ENCODE measurements around the gene RBMS3. TPM values are rescaled to one million over a fixed set of nuclear protein-coding genes. Genes with fewer than 3 reads are reported as not detected.

The RBMS3 gene
- total RNA-seq, 4 donors from 2014 or later, result 3.8 to 18.7 (median 14.6) TPM

- Histone ChIP-seq H3K4me1 (peaks cover 4 to 27% (median 11%) of the 10 kb centered on the region in 4 donors), H3K27ac (no peak overlapping the region), H3K9me3 (no peaks in the 10 kb centered on the region), H3K4me3 (no peak overlapping the region), H3K27me3 (no peaks in the 10 kb centered on the region), H3K36me3 (no peaks in the 10 kb centered on the region)
- no peak for DNase-seq
- in situ Hi-C loops (cut with MboI; ENCODE audit: low pct_ligation_motif_present in 1 of 4, low pct_unique_long_range_greater_than_20kb in 1 of 4, low sequenced_read_pairs in 3 of 4) (no loop called here), intact Hi-C loops (cut with DNase I; ENCODE audit: low total_unique reads) (no loop called here)
- WGBS, 2 donors (ENCODE audit: low coverage in 1 of 2), result 34 to 35% methylated on average over 3 of the region's 3 CpGs
- TF ChIP-seq POLR2A (IDR thresholded peaks at IDR 0.05) (no peak), EP300 (IDR thresholded peaks at IDR 0.05; ENCODE audit: low read depth) (no peak), POLR2AphosphoS5 (IDR thresholded peaks at IDR 0.05) (no peak), CTCF (IDR thresholded peaks at IDR 0.05) (no peak)
Observed at GRCh38 chr3:29514912-29515311, 234.0 kb downstream of the RBMS3 start.

DNA sequence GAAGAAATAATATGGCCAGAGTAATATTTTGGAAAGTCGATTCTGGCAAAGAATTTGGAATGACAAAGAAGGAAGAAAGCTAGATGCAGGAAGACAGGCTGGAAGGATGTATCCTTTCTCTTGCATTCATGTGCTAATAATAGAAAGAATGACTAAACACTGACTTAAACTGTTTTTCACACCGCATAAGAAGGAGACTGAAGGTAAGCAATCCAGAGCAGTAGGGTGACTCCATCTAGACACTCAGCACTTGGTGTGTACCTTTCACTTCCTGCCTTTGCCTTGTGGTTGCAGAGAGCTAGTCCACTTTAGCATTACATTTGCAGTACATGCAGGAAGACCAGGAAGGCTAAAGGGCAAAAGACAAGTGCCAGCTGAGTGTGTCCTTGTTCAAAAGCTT lies 234.6 kb downstream of the RBMS3 start:
- Histone ChIP-seq H3K4me1 (peaks cover 4 to 27% (median 11%) of the 10 kb centered on the region in 4 donors), H3K36me3 (no peaks in the 10 kb centered on the region), H3K9me3 (no peaks in the 10 kb centered on the region), H3K27ac (no peak overlapping the region), H3K27me3 (no peaks in the 10 kb centered on the region), H3K4me3 (no peak overlapping the region)
- in situ Hi-C loops (cut with MboI; ENCODE audit: low pct_ligation_motif_present in 1 of 4, low pct_unique_long_range_greater_than_20kb in 1 of 4, low sequenced_read_pairs in 3 of 4) (no loop called here), intact Hi-C loops (cut with DNase I; ENCODE audit: low total_unique reads) (no loop called here)
- no peak for TF ChIP-seq CTCF (IDR thresholded peaks at IDR 0.05)
- WGBS, 2 donors (ENCODE audit: low coverage in 1 of 2), result 51 to 67% methylated on average over 1 to 2 of the region's 2 CpGs
- DNase-seq, result no peak

GRCh38 chr3:29516164-29516563 lies 235.3 kb downstream of the RBMS3 start:
- H3K4me3 ChIP-seq, result no peak overlapping the region
- H3K9me3 ChIP-seq, result no peaks in the 10 kb centered on the region
- intact Hi-C loops (cut with DNase I; ENCODE audit: low total_unique reads) (no loop called here), in situ Hi-C loops (cut with MboI; ENCODE audit: low pct_ligation_motif_present in 1 of 4, low pct_unique_long_range_greater_than_20kb in 1 of 4, low sequenced_read_pairs in 3 of 4) (no loop called here)
- H3K36me3 ChIP-seq, result no peaks in the 10 kb centered on the region
- TF ChIP-seq EP300 (IDR thresholded peaks at IDR 0.05; ENCODE audit: low read depth) (no peak), POLR2A (IDR thresholded peaks at IDR 0.05) (no peak), CTCF (IDR thresholded peaks at IDR 0.05) (no peak), POLR2AphosphoS5 (IDR thresholded peaks at IDR 0.05) (no peak)
- DNase-seq, result no peak
- 84 to 89% methylated on average over 4 of the region's 4 CpGs for WGBS, 2 donors (ENCODE audit: low coverage in 1 of 2)
- no peak overlapping the region for H3K27ac ChIP-seq
- no peaks in the 10 kb centered on the region for H3K27me3 ChIP-seq
- peaks cover 4 to 27% (median 11%) of the 10 kb centered on the region in 4 donors for H3K4me1 ChIP-seq

DNA sequence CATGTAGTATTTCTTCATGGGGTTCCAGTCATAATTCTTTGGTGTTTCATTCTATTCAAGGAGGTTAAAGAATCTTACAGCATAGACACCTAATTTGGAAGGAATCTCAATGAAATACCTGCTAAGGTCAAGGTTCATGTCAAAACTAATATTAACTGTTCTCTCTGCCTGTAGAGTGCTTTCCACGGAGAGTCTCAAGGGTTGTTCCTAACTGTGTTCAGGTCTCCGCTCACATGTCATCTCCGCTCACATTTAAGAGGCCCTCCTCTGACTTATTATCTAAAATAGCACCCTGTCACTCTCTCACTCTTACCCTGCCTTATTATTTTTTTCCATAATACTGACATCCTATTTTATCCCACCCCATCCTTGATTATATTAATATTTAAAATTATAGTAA lies 239.9 kb downstream of the RBMS3 start:
- H3K27me3 ChIP-seq, result no peaks in the 10 kb centered on the region
- WGBS, 2 donors (ENCODE audit: low coverage in 1 of 2), result 89 to 94% methylated on average over 3 of the region's 3 CpGs
- H3K36me3 ChIP-seq, result no peaks in the 10 kb centered on the region
- TF ChIP-seq EP300 (IDR thresholded peaks at IDR 0.05; ENCODE audit: low read depth) (no peak), CTCF (IDR thresholded peaks at IDR 0.05) (no peak), POLR2AphosphoS5 (IDR thresholded peaks at IDR 0.05) (no peak), POLR2A (IDR thresholded peaks at IDR 0.05) (no peak)
- H3K4me1 ChIP-seq, result peaks cover 3 to 14% (median 8%) of the 10 kb centered on the region in 4 donors
- no peak overlapping the region for H3K4me3 ChIP-seq
- in situ Hi-C loops (cut with MboI; ENCODE audit: low pct_ligation_motif_present in 1 of 4, low pct_unique_long_range_greater_than_20kb in 1 of 4, low sequenced_read_pairs in 3 of 4) (no loop called here), intact Hi-C loops (cut with DNase I; ENCODE audit: low total_unique reads) (loop anchor here (10.0 kb wide), 1 partner anchor 234 kb away; no protein-coding TSS in a partner anchor)
- no peak overlapping the region for H3K27ac ChIP-seq
- H3K9me3 ChIP-seq, result no peaks in the 10 kb centered on the region
- DNase-seq, result no peak
